Caki2 (cell line): Measurements from ENCODE around the gene IL3RA. TPM values are rescaled to one million over a fixed set of nuclear protein-coding genes. Genes with fewer than 3 reads are reported as not detected.
"Not testable (repeated sequence)": the region's sequence is repeated elsewhere in the genome, so short reads cannot be mapped to it uniquely, and the experiment has no call there.

ENCODE experiments used
- DNase-seq: peaks from one replicate; pipeline ENCODE4 v3.0.0-alpha.2; 2015; ENCODE audit warnings: low read depth
- in situ Hi-C: cut with HindIII; loops from 2 replicates; pipeline ENCODE4 v1.10.0; 2016; ENCODE audit warnings: low sequenced_read_pairs, low pct_unique_long_range_greater_than_20kb, mixed read lengths
- total RNA-seq: library from RNA; depleted of rRNA; stranded (reverse); fragments of >200 nt; shearing (Covaris generic); gene quantifications from 2 replicates; pipeline ENCODE4 v1.2.3, GENCODE V29; 2014; ENCODE audit warnings: low replicate concordance

The IL3RA gene
- total RNA-seq, 1 experiment from 2014 or later = not detected

DNA sequence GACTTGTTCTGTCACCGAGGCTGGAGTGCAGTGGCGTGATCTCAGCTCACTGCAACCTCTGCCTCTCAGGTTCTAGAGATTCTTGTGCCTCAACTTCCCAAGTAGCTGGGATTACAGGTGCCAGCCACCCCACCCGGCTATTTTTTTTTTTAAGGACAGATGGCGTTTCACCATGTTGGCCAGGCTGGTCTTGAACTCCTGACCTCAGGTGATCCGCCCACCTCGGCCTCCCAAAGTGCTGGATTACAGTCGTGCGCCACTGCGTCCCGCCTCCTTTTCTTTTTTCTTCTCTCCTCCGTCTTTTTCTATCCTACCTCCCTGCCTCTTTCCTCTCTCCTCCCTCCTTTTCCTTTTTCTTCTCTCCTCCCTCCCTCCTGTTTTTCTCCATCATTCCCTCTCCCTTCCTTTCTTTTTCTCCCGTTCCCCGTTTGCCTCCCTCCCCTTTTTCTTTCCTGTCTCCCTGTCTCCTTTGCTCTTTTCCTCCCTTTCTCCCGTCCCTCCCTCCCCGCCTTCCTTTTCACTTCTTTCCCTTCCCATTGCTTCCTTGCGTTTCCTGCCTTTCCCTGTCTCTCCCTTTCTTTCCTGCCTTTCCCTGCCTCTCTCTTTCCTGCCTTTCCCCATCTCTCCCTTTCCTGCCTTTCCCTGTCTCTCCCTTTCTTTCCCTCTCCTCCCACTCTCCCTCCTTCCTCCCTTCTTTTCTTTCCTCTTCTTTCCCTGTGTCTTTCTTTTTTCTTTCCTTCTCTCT is 57.5 kb downstream of the IL3RA start:
- DNase-seq = no peak
- in situ Hi-C loops = no loop called here

DNA sequence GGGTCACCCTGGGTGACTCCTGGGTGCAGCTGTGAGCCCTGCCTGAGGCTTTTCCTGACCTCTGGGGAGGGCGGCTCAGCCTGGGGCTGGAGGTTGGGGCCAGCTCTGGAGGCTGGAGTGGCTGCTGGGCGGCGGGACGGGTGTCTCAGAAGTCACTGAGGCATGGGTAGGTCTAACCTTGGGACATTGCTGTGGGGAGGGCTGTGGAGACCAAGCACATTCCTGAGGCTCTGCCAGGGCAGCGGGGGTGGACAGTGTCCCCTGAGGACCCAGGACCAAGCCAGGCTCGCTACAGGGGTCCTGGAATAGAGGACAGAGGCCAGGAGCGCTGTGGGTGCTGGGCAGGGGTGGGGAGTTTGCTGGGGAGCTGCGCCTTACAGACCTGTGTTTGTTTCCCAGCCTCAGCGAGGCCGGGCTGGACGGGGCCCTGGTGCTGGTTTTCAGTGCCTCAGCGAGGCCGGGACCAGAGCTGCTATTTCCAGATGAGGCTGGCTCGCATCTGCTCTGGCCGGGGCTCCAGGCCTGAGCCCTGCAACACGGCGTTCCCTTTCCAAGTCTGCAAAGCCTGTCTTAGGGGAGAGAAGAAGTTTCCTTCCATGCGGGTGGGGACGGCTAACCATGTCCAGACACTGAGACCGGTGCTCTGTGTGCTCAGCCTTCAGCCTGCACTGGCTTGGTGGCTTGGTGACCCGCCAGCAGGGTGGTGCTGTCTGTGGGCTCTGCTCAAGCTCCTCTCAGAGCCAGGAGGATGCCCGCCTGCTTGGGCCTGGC is 58.3 kb downstream of the IL3RA start:
- in situ Hi-C loops = no loop called here
- no peak for DNase-seq

GRCh38 chrX:1395646-1396216 is 59.1 kb downstream of the IL3RA start:
- in situ Hi-C loops = no loop called here
- DNase-seq = no peak

DNA sequence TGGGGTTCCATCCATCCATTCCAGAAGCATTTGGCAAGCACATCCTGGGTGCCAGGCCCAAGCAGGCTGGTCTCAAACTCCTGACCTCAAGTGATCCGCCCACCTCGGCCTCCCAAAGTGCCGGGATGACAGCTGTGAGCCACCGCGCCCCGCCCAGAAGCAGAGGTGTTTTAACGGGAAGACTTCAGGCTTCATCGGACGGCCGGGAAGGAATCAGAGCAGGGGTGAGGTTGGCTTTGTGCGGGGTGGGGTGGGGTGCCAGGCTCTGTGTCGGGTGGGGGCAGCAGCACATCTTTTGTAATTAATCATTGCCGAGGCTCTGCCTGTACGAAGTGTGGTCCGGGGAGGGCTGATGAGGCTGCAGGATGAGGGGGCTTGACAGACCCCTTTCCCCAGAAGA is 60.4 kb downstream of the IL3RA start:
- in situ Hi-C loops = no loop called here

DNA sequence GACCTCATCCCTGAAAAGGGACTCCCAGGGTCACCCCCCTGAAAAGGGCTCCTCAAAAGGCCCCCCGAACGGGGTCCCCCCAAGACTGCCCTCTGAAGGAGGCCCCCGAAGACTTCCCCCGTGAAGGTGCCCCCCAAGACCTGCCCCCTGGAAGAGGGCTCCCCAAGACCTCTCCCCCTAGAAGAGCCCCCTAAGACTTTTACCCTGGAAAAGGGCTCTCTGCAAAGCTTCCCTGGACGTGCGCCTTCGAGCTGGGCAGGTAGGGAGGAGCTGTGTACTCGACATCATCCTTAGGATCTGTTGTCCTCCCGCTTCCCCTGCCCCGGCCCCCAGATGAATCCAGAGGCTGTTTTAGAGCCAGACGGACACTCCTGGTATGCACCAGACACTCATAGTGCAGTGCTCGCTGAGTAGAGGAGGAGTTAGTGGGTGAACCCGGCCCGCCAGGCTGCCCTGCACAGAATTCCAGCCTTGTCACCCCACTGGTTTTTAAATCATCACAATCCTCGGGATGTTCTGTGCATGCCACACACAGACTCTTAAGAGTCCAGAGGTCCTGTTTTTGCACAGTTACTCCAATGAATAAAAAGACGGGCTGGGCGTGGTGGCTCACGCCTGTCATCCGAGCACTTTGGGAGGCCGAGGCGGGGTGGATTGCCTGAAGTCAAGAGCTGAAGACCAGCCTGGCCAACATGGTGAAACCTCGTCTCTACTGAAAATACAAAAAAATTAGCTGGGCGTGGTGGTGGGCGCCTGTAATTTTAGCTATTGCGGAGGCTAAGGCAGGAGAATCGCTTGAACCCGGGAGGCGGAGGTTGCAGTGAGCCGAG is 61.1 kb downstream of the IL3RA start:
- DNase-seq = no peak
- in situ Hi-C loops = no loop called here

More for the DNA sequence above, 60.4 kb downstream of the IL3RA start:
- DNase-seq = no peak

GRCh38 chrX:1398431-1399340 is 62.1 kb downstream of the IL3RA start:
- DNase-seq = no peak
- in situ Hi-C loops = no loop called here

DNA sequence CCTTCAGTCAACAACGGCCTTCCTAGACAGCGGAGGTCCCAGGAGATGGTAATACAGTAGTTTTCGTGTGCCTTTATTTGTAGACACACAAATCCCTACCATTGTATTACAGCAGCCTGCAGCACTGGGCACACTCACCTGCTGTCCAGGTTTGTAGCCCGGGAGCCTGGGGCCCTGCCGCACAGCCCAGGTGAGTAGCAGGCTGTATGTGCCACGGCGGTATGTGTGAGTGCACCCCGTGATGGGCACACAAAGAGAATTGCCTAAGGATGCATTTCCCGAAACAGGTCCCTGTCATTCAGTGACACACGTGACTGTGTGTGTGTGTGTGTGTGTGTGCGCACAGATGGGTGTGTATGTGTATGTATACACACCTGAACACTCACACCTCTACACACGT is 63.5 kb downstream of the IL3RA start:
- in situ Hi-C loops = no loop called here

DNA sequence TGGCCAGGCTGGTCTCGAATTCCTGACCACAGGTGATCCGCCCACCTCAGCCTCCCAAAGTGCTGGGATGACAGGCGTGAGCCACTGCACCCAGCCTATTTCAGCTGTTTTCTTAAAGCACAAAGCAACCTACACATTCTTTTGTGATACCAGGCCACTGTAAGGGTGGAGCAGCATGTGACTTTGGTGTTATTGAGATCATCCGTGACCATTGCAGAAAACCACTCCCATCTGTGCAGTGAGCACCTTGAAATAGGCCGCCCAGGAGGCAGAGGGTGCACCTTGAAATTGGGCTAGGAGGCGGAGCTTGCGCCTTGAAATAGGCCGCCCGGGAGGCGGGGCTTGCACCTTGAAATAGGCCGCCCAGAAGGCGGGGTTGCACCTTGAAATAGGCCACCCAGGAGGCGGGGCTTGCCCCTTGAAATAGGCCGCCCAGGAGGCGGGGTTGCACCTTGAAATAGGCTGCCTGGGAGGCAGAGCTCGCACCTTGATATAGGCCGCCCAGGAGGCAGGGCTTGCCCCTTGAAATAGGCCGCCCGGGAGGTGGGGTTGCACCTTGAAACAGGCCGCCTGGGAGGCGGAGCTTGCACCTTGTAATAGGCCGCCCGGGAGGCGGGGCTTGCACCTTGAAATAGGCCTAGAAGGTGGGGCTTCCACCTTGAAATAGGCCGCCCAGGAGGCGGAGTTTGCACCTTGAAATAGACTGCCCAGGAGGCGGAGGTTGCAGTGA is 64.3 kb downstream of the IL3RA start:
- no peak for DNase-seq
- in situ Hi-C loops = no loop called here

More for the DNA sequence above, 63.5 kb downstream of the IL3RA start:
- no peak for DNase-seq

DNA sequence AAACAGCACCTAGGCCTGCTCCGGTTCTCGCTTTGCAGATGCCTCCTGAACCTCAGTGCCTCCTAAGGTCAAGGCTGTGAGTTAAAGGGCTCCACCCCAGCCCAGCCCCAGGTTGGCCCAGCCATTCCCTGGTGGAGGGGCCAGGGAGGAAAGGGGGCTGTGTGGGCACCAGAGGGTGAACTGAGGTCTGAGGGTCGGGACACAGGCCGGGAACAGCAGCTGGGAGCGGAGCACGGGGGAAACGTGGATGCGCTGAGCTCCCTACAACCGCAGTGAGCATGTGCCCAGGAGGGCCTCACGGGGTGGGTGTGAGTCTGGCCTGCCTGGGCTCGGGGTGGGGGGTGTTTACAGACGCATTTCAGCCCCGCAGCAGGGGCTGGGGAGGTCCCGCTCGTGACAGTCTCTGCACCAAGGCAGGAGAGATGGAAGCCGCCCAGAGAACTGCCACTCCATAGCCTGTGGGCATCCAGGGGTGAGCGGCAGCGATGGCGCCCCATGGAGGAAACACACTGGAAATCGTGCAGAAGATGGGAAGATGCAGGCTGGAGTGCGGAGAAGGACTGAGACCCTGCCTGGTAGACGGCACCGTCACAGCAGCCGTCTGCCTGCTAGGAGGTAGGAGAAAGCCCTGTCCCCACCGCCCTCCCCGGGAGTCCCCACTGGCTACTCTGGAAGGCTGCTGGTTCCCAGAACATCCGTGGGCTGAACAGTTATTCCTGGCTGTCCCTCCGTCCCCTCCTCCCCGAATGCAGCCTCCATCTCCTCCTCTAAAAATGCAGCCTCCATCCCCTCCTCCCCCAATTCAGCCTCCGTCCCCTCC is 65.2 kb downstream of the IL3RA start:
- in situ Hi-C loops = no loop called here
- DNase-seq = no peak

DNA sequence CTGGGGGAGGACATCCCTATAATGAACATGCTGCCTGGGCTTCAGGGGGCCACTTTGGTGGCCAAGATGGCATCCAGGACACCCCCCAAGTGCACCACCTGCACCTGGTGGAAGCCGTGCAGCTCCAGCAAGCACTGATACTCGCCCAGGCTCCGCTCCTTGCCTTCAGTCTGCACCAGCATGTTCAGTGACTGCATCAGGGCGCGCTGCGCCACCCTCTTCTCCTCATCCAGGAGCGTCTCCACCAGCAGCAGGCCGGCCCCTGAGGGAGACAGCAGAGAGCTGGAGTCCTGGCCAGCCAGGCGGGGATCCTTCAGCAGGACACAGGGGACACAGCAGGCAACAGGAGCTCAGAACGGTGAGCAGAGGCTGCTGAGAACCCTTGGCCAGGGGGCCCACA is 66.6 kb downstream of the IL3RA start:
- DNase-seq = no peak
- in situ Hi-C loops = no loop called here

DNA sequence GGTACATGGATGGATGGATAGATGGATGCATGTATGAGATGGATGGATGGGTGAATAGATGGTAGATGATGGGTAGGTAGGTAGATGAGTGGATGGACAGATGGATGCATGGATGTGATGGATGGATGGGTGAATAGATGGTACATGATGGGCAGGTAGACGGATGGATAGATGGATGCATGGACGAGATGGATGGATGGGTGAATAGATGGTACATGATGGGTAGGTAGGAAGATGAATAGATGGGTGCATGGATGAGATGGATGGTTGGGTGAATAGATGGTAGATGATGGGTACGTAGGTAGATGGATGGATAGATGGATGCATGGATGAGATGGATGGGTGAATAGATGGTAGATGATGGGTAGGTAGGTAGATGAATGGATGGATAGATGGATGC is 67.3 kb downstream of the IL3RA start:
- DNase-seq, in situ Hi-C loops: not testable (repeated sequence)

DNA sequence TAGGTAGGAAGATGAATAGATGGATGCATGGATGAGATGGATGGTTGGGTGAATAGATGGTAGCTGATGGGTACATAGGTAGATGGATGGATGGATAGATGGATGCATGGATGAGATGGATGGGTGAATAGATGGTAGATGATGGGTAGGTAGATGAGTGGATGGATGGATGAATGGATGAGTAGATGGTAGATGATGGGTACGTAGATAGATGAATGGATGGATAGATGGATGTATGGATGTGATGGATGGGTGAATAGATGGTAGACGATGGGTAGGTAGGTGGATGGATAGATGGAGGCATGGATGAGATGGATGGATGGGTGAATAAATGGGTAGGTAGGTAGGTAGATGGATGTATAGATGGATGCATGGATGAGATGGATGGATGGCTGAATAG is 69.2 kb downstream of the IL3RA start:
- DNase-seq, in situ Hi-C loops: not testable (repeated sequence)

DNA sequence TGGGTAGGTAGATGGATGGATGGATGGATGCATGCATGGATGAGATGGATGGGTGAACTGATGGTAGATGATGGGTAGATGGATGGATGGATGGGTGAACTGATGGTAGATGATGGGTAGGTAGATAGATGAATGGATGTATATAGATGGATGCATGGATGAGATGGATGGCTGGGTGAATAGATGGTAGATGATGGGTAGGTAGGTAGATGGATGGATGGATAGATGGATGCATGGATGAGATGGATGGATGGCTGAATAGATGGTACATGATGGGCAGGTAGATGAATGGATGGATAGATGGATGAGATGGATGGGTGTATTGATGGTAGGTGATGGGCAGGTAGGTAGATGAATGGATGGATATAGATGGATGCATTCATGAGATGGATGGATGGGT is 70.5 kb downstream of the IL3RA start:
- DNase-seq = no peak
- in situ Hi-C loops = no loop called here

DNA sequence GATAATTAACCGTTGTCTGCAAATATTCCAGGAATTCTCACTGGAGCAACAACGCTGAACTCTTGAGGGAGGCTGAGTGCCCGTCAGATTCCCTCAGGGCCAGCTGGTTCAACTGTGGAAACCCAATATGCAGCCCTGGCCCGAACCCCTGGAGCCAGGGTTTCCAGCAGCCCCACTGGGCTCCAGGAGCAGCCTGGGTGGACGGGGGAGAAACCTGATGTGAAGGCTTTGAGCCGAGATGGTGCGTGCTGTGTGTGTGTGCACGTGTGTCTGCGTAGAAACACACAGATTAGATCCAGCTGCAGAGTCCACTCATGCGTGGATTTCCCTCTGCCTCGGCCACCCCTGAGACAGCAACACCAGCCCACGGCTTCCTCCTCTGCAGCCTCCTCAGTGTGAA is 74.7 kb downstream of the IL3RA start:
- no peak for DNase-seq
- in situ Hi-C loops = no loop called here

DNA sequence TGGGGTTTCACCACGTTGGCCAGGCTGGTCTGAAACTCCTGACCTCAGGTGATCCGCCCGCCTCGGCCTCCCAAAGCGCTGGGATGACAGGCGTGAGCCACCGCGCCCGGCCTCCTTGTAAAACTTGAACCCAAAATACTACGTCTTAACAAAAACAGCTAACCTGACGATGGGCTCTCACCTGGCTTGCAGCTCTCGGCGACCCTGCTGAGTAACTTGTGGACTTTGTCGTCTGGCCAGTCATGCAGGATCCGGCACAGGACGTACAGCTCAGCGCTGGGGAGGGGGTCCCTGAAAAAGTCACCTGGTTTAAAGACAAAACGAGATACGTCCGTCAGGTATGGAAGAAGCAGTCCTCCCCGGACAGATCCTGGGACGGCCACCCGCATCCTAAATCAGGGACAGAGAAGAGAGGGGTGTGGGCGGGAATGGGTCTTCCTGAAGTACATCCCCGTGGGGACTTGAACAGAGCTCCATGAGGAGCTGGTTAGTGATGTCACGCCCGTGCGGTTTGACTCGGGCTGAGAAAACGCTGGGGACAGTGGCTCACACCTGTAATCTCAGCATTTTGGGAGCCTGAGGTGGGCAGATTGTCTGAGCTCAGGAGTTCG is 76.1 kb downstream of the IL3RA start:
- no peak for DNase-seq
- in situ Hi-C loops = no loop called here

DNA sequence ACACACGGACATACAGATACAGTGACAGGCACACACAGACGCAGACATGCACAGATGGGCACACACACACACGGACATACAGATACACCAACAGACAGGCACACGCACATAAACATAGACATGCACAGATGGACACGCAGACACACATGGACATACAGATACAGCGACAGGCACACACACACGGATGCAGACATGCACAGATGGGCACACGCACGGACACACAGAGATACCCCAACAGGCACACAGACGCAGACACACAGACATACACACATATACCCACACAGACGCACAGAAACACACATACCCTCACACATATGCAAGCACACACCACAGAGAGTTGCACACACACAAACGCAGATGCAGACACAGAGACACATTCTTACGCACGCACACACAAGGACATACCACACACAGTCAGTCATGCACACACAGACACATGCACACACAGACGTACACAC is 79.8 kb downstream of the IL3RA start:
- no peak for DNase-seq
- in situ Hi-C loops = no loop called here
